Measurements from ENCODE around the gene ARHGEF16.

The ARHGEF16 gene

DNA sequence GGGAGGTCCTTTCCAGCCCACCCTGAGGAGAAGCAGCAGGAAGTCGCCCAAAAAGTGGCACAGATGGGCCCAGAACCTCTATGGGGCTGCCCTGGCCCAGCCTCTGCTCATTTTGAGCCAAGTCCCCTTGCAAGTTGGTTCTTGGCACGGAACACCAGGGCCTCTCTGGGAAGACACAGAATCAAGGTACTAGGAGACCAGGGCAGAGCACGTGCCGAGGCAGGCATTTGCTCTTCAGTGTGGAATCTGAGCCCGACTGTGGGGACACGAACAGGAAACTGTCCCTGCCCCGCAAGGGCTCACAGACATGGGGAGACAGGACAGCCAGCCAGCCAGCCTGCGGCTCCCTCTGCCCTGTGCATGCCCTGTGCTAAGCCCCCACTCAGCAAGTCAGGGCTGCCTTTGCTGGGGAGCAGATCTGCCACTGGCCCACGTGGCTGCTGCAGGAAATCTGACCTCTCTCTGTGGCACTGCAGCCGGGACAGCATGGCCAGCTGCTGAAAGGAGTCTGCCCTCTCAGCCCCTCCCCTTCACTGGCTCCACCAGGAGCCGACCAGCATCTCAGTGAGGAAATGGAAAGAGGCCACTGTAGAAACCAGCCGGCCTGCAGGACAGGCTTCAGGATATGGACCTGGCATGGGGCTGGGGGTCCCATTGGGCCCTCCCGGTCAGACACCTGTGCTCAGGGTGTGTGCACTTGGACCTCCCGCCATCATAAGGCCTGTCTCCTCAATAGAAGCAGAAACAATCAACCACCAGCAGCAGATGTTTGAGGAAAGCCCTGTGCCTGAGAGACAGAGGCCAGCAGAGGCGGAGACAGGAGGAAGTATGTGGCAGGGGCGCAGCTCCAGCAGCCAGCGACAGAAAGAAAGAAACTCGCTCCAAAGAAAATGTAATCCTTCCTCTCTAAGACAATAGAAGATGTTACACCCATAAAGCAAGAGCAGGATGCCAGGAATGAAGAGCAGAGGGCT, 3.7 kb downstream of the ARHGEF16 start:
- DNase-seq = no peak

GRCh38 chr1:3459051-3459908, 4.8 kb downstream of the ARHGEF16 start:
- no peak for DNase-seq

DNA sequence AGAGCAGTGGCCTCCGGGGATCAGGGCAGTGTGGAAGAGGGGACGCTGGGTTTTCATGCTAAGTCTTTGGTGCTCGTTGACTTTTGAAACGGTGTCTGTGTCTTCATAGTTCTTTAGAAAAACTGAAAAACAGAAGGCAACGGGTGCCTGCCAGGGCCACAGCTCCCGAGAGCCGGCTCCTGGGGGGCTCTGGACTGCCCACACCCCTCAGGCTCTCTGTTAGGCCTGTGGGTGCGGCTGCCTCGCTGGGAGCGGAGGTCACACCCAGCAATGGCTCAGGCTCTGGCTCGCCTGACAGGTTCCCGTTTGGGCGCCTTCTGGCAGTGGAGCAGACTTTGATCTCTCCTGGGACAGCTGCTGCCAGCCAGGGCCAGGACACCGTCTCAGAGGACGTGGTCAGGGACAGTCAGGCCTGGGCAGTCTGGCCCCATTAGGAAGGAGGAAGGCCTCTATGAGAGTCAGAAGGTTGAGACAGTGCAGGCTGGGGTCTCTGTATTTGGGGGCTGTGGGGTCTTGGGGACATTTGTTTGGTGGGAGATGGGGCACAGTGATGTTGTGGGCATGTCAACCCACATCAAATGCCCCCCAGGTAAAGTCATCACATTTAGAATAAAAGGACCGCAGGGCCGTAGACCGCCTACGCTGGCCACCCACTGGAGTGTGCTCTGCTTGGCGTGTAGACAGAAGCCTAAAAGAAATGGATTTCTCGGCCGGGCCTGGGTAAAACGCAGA, 5.6 kb downstream of the ARHGEF16 start:
- DNase-seq = peak; percentile 88

DNA sequence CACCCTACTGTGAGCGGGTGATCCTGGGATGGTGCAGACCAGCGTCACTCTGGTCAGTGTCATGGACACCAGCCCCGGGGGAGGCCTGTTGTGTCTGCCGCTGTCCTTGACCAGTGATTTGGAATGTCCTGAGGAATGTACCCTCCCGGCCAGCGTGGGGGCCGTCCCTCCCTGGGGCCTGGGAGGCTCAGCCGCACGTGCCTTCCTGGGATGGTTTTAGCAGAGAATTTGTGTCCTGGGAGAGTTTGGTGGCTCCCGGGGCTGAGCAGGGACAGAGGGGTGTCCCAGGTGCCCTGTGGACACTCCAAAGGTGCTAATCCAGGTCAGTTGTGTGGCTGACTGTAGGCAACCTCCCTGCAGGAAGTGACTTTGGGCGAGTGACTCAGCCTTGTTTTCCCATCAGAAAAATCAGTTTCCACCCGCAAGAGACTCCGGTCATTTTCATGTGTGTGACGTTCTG, 6.2 kb downstream of the ARHGEF16 start:
- DNase-seq = peak; percentile 93

DNA sequence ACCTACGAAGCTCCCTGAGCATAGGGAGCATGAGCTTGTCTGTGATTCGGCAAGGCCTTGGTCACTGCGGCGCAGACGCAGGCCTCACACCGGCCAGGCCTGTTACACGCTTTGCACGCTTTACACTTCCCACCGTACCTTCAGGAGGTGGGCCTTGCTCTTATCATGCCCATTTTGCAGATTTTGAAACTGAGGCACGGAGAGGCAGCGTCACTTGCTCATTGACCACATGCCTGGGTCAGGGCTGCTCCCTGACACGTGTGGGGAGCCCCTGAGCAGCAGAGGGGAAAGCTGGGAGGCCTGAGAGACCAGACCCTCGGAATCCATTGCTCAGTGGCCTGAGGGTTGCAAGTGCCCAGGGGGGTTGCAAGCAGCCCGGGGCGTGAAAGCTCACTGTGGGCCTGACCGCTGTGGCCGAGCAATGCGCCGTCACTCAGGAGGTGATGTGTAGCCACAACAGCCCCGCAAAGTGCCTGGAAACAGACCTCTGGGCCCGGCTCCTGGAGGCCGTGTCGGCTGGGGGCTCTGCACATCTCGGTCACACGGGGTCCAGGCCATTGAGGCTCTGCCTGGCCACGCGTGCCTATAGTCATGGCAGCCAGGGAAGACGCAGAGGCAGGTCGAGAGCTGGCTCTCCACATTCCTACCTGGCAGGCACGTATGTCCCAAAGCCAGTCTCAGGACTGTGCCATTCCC, 6.9 kb downstream of the ARHGEF16 start:
- DNase-seq = no peak

- DNase-seq = no peak
Measured at GRCh38 chr1:3461934-3462275, 7.4 kb downstream of the ARHGEF16 start.

DNA sequence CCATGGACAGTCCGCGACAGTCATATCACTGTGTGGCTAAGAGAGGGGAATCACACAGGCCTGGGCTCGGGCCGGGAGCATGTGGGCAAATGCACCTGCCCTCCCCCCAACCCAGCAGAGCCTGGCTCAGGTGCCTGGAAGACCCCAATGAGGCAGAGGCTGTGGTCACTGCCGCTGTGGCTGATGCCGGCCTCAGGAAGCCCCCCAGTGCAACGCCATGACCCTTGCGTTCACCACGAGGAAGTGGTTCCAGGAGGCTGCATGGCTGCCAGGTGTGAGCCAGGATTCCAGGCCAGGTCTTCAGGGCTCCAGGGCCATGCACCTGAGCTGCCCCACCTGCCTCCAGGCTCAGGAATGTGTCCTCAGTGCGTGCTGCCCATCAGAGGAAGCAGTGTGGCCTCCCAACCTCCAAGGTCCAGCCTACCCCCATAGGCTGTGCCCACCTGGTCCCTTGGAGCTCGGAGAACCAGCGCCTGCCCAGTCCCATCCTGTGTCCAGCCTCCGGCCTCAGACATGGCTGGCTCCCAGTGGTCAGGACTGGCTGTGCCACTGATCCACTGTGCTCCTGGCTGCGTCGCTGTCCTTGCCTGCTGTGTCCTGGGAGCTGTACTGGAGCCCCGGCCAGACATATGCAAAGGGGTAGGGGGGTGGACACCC, 8.0 kb downstream of the ARHGEF16 start:
- no peak for DNase-seq

DNA sequence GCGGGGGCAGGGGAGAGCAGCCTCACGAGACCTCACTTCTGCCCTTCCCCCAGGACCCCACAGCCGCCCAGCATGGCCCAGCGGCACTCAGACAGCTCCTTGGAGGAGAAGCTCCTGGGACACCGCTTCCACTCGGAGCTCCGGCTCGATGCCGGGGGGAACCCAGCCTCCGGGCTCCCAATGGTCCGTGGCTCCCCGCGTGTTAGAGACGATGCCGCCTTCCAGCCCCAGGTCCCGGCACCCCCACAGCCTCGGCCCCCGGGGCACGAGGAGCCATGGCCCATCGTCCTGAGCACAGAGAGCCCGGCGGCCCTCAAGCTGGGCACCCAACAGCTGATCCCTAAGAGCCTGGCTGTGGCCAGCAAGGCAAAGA, 8.5 kb downstream of the ARHGEF16 start:
- DNase-seq = no peak

- no peak for DNase-seq
Measured at GRCh38 chr1:3463408-3463863, 9.0 kb downstream of the ARHGEF16 start.

- DNase-seq = no peak
Measured at GRCh38 chr1:3463891-3464648, 9.6 kb downstream of the ARHGEF16 start.

GRCh38 chr1:3464649-3465025, 10.2 kb downstream of the ARHGEF16 start:
- DNase-seq = no peak

DNA sequence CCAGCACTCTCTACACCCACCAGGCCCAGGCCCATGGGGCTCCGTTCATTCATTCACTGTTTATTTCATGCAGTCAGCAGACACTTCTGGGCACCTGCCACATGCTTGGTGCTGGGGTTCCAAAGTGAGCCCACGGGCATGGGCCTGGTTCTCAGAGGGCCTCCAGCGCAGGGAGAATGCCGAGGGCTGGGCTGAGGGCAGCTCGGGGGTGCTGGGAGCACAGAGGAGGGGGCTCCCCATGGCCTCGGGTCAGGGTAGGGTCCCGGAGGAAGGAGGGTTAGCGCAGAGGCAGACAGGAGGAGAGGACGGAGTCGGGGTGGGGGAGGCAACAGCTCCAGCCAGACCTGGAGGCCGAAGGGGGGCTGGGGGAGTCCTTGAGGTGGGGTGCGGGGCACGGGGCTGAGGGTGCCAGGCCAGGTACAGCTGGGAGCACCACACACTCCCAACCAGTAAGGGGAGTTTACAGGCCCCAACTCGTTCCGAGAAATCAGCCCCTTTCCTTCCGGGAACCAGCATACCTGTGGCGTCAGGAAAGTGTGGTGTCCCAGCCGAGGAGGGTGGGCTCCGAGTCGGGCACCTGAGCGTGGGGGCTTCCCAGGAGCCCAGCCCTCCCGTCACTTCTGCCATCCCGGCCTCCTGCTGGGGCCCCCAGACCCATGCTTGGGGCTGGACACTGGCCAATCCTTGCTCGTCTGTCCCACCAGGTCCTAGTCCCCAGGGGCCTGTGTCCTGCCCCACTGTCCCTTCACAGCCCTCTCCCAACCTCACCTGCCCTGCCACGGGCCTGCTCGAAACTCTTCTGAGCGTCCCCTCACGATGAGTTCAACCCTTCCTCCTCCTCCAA, 10.8 kb downstream of the ARHGEF16 start:
- no peak for DNase-seq

DNA sequence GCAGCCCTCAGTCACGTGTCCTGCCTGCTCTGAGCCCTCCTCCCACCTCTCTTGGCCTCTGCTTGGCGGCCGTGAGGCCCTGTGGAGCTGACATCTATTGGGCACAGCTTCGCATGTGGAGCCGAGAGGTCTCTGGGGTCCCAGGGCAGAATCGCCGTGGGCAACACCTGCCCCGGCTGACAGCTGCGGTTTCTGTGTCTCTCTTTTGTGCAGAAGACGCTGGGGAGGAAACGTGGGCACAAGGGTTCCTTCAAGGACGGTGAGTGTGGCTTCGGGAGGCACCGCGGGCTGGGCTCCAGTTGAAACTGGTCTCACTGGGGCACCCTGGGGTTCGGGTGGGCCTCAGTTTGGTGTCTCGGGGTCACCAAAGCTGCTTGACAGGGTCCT, 11.5 kb downstream of the ARHGEF16 start:
- DNase-seq = no peak

DNA sequence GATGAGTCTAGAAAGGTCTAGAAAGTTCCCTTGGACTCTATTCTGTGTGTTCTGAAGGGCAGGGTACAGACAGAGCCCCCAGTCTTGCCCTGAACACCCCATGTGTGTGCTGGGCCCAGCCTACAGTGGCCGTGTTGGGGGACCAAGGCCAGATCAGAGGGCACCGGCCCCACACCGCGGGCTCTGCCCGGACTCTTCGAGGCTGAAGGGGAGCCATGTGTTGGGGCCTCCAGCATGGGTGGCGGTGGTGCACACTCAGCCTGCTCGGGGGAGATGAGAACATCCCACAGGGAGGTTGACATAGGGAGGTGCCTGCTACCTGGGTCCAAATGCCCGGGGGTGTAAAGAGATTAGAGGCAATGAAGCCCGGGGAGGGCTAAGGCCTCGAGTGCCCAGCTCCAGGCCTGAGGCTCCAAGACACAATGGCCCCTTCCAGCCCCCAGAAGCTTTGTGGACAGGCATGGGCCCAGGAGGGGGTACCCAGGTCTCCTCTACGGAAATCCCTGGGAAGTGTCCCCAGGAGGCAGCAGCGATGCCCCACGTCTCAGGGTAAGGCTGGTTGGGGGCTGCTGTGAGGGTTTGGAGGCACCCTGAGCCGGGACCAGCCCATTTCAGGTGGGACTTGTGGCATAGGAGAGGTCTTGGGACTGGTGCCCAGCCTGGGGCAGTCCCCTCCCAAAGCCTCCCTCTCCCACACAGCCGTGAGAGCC, 12.1 kb downstream of the ARHGEF16 start:
- no peak for DNase-seq

DNA sequence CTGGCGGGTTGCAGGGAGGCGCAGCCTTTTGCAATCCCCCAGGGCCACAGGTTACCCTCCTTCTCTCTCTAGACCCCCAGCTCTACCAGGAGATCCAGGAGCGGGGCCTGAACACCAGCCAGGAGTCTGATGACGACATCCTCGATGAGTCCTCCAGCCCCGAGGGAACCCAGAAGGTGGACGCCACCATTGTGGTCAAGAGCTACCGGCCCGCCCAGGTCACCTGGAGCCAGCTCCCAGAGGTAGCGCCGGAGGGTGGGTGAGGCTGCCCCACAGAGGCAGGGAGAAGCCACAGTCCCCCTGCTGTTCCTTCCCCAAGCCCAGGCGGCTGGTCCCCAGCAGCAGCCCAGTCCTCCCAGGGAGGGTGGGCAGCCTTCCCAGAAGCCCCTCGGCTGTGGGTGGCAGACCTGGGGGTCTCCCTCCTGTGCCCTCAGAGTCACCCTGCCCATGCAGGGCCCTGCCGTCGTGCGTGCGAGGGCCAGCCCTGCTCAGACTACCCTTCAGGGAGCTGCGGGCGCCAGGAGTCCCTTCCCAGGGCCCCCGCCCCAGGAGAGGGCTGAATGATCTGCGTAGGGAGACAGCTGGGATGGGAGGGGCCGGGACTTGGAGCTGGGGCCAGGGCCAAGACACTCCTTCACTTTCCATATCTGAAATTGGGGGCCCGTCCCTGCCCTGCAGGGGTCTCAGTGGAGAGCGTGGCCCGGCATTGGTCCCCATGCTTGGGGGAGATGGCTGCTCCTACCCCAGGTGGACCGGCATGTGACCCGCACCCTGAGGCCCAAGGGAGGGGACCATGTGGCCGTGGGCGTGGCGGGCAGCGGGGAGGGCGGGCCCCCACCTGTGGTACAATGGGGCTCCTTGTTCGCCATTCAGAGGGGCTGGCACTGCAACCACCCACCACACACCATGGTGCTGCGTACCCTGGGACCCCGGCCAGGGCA, 12.9 kb downstream of the ARHGEF16 start:
- no peak for DNase-seq

- DNase-seq = no peak
Measured at GRCh38 chr1:3468236-3469103, 14.0 kb downstream of the ARHGEF16 start.

Data from islet precursor cell (in vitro differentiated cells).